ENCODE results near the gene B4GALT6. TPM values are rescaled to one million over a fixed set of nuclear protein-coding genes. Genes with fewer than 3 reads are reported as not detected.

Gene B4GALT6
- total and polyA plus RNA-seq, 2 of the 8 experiments (the other 6 are each of a cell fraction or from before 2014, with no cell fraction given): 6.3 to 41.5 TPM

DNA sequence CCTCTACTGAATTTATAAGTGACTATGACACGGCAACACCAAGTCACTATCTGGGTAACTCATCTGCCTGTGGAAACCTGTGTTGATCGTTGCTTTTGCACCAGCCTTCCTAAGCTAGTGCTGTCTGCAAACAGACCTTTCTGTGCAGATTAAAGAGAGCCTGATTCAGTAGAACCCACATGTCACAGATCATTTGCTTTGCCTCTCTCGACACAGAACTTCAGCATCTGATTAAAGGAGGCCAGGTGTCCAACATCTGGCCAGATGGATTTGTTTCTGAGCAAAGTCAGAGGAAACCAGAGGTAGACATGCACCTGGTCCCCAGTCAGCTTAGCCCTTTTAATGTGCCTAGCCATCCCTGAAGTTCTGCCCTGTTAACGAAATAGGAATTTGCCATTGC lies 107.7 kb downstream of the B4GALT6 start:
- CTCF ChIA-PET (ENCODE audit: partially characterized antibody): interaction anchor here (1.4 kb wide), 2 partner anchors 11 to 148 kb away, joined by 3 to 5 read pairs; no protein-coding TSS in a partner anchor
- H3K14ac ChIP-seq (ENCODE audit: insufficient read length): no peak overlapping the region
- 80% methylated on average over 4 of the region's 4 CpGs; no CpG with 5 or more reads in 1 of the 2 experiments for WGBS, 2 experiments (ENCODE audit: extremely low coverage in 1 of 2, insufficient coverage in 1 of 2, insufficient read length in 1 of 2, insufficient replicate concordance in 2 of 2, low coverage in 1 of 2, low lambda C conversion rate in 2 of 2, missing lambda C conversion rate in 1 of 2)
- no peaks in the 10 kb centered on the region for H4K20me1 ChIP-seq (replicated peaks in 1 of 2; ENCODE audit: control insufficient read depth in 1 of 2, insufficient read depth in 2 of 2, low read length in 2 of 2)
- no peak overlapping the region for H2BK120ac ChIP-seq (replicated peaks; ENCODE audit: low read depth, low read length)
- no peak overlapping the region for H3K23ac ChIP-seq (ENCODE audit: insufficient read length)
- no peaks in the 10 kb centered on the region for H3K9me3 ChIP-seq (ENCODE audit: insufficient read depth in 2 of 2, low read depth in 1 of 2, low read length in 1 of 2)
- H3K27ac ChIP-seq (ENCODE audit: low read depth, low read length): no peak overlapping the region
- H2BK20ac ChIP-seq (ENCODE audit: low read length): no peak overlapping the region
- POLR2A ChIA-PET (ENCODE audit: partially characterized antibody): no interaction called here
- H3K4me1 ChIP-seq (replicated peaks in 1 of 4; ENCODE audit: control insufficient read depth in 3 of 4, insufficient read depth in 4 of 4, low read length in 3 of 4): no peaks in the 10 kb centered on the region
- FAIRE-seq (no peak), DNase-seq (ENCODE audit: low read depth in 1 of 2, low spot score in 2 of 2) (no peak)
- no peak overlapping the region for H3K9ac ChIP-seq (replicated peaks in 1 of 4; ENCODE audit: extremely low read depth in 1 of 4, low read depth in 3 of 4, low read length in 3 of 4)
- no peak overlapping the region for H4K5ac ChIP-seq (ENCODE audit: insufficient read length, low read depth, low read length)
- no peak overlapping the region for H2BK12ac ChIP-seq (ENCODE audit: low read depth, low read length)
- no peaks in the 10 kb centered on the region for H3K27me3 ChIP-seq (replicated peaks in 1 of 4; ENCODE audit: control insufficient read depth in 3 of 4, extremely low read depth in 1 of 4, insufficient read depth in 3 of 4, low read length in 3 of 4)
- H2AK5ac ChIP-seq (ENCODE audit: low read depth, low read length): no peak overlapping the region
- no peak overlapping the region for H2BK5ac ChIP-seq (ENCODE audit: low read depth, low read length)
- no peak overlapping the region for H3K56ac ChIP-seq (replicated peaks; ENCODE audit: insufficient read length, low read depth, low read length)
- no peak overlapping the region for H3K4me2 ChIP-seq (ENCODE audit: insufficient read depth in 1 of 2, low read depth in 2 of 2, low read length in 2 of 2)
- no peaks in the 10 kb centered on the region for H3K23me2 ChIP-seq (ENCODE audit: low read depth, low read length)
- TF ChIP-seq JUND (IDR thresholded peaks at IDR 0.05; ENCODE audit: low read length) (no peak), JUN (IDR thresholded peaks at IDR 0.05; ENCODE audit: low read depth, low read length) (no peak), EP300 (IDR thresholded peaks at IDR 0.05; ENCODE audit: borderline replicate concordance in 1 of 2, low read depth in 2 of 2, low read length in 2 of 2) (no peak), NANOG (IDR thresholded peaks at IDR 0.05; ENCODE audit: insufficient read depth, low read depth, low read length, poor library complexity, severe bottlenecking) (no peak), POU5F1 (IDR thresholded peaks at IDR 0.05; ENCODE audit: low read depth, low read length) (no peak), BCL11A (IDR thresholded peaks at IDR 0.05; ENCODE audit: low read depth in 2 of 2, low read length in 2 of 2) (no peak), HDAC2 (IDR thresholded peaks at IDR 0.05; ENCODE audit: borderline replicate concordance in 1 of 2, low read depth in 2 of 2, low read length in 2 of 2) (no peak), CEBPB (IDR thresholded peaks at IDR 0.05; ENCODE audit: low read depth, low read length) (no peak), SP2 (IDR thresholded peaks at IDR 0.05; ENCODE audit: low read length) (no peak), SP1 (IDR thresholded peaks at IDR 0.05; ENCODE audit: low read depth, low read length) (no peak)
- TF ChIP-seq, protein P1, sequence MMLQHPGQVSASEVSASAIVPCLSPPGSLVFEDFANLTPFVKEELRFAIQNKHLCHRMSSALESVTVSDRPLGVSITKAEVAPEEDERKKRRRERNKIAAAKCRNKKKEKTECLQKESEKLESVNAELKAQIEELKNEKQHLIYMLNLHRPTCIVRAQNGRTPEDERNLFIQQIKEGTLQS (IDR thresholded peaks at IDR 0.05; ENCODE audit: insufficient read depth, low read depth, low read length): no peak
- H3K36me3 ChIP-seq (ENCODE audit: control insufficient read depth in 2 of 4, insufficient read depth in 4 of 4, low read length in 3 of 4): no peaks in the 10 kb centered on the region
- no peak overlapping the region for H3K4ac ChIP-seq (replicated peaks; ENCODE audit: insufficient read length, low read depth, low read length)
- no peak overlapping the region for H4K8ac ChIP-seq (ENCODE audit: extremely low read depth, insufficient read depth, low read length)
- no peak overlapping the region for H2AFZ ChIP-seq (ENCODE audit: low read length)
- H2BK15ac ChIP-seq (ENCODE audit: low read length): no peak overlapping the region
- no peak overlapping the region for H3K4me3 ChIP-seq (ENCODE audit: extremely low read depth in 1 of 4, insufficient read depth in 2 of 4, low read depth in 3 of 4, low read length in 4 of 4)
- no peaks in the 10 kb centered on the region for H3K79me1 ChIP-seq (ENCODE audit: low read depth, low read length)
- H3K79me2 ChIP-seq (ENCODE audit: control insufficient read depth in 1 of 2, insufficient read depth in 2 of 2, low read length in 2 of 2): no peaks in the 10 kb centered on the region
- no peak overlapping the region for H3K18ac ChIP-seq (ENCODE audit: extremely low read depth, low read length)
- H4K91ac ChIP-seq (replicated peaks; ENCODE audit: insufficient read length, low read length): no peak overlapping the region

Measured in H1 (cell line).